ENCODE data around the gene NAV3.

The NAV3 gene

GRCh38 chr12:78143717-78144116, 313.0 kb downstream of the NAV3 start:
- DNase-seq: no peak

DNA sequence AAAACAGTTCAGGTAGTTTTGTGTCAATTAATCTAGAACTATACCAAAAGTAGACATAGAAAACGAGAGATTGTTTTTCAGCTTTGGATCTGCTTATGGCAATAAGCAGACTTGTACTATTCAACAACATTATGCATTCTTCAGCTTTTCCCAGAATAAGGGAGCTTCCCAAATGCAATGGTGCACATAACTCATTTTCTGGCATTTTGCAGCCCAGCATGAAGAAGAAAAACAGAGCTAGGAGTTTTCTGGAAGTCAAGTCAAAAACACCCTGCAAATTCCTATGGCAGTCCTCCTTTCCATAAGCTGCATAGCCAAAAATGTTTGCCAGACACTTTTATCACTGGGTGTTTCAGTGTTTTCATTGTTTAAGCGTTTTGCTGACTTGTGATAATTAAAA, 314.7 kb downstream of the NAV3 start:
- DNase-seq: no peak

DNA sequence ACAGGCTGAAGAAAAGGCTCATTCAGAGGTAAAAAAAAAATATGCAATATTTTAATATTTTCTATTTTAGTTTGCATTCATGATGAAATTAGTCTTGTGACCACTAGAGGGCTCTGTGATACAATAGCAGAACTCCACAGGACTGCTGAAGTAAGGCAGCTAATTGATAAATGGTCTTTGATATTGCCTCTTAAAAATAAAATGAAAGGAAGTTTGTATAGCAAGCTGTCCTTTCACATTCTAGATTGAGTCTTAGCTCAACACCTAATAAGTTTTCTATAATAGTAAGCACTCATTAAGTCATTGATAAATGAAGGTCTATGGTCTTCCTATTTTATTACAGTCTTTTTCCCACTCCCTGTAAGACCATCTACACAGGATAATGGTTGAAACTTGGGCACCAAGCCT, 315.7 kb downstream of the NAV3 start:
- peak; percentile 31 for DNase-seq

DNA sequence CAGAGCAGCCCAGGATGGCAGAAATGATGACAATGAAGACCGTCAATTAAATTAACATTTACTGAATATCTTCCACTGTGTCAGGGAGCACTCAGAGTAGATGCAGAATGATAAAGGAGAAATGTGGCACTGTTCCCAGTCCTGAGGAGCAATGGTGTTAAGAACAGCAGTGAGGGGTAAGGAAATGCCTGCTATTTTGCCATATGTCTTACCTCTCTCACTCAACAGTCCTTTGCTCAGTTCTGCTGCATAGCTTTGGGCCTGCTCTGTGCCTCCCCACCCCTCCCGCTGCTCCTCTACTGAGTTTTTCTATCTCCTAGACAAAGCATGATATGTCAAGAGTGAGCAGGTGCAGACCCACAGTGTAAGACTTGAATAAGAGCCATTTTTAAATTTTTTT, 318.8 kb downstream of the NAV3 start:
- peak; percentile 64 for DNase-seq

DNA sequence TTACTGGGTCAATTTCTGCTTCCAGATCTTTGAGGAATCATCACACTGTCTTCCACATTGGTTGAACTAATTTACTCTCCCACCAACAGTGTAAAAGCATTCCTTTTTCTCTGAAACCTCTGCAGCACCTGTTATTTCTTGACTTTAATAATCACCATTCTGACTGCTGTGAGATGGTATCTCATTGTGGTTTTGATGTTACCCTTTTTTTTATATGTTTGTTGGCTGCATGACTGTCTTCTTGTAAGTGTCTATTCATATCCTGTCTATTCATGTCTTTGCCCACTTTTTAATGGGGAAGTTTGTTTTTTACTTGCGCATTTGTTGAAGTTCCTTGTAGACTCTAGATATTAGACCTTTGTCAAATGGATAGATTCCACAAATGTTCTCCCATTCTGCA, 324.9 kb downstream of the NAV3 start:
- DNase-seq: no peak

DNA sequence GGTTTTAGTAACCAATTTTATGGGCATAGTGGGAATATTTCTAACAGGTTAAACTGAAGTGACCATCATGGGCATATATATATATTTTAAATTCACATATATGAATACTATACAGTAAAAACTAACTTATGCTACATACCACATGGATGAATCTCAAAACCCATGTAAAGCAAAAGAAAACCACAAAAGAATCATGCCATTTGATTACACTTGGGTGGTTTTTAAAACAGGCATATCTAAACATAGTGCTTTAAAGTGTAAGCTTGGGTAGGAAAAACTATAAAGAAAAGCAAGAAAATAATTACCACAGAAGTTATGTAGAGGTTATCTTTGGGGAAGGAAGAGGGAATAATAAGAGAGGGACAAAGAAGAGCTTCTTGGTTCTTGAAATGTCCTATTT, 326.1 kb downstream of the NAV3 start:
- no peak for DNase-seq

GRCh38 chr12:78157199-78157598, 326.5 kb downstream of the NAV3 start:
- no peak for DNase-seq

- no peak for DNase-seq
Measured at GRCh38 chr12:78164154-78164553, 333.5 kb downstream of the NAV3 start.

DNA sequence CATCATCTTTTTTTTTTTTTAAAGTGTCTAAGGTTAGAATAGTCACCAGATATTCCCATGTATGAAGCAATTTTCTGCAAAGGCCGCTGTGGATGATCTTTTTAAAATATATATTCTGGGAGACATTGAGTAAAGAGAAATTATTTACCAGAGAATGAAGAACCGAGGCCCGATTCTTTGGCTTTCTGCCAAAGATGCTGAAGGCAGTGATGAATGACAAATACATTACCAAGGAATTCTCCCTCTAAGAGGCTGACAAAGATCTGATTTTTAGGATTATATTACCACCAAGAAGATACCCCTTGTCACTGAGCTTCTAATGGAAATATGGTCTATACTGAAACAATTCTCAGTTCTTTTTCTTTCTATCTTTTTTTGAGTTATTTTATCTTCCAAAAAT, 336.8 kb downstream of the NAV3 start:
- no peak for DNase-seq

- no peak for DNase-seq
Measured at GRCh38 chr12:78171061-78171460, 340.4 kb downstream of the NAV3 start.

- DNase-seq: peak; percentile 94
Measured at GRCh38 chr12:78176643-78177042, 345.9 kb downstream of the NAV3 start.

DNA sequence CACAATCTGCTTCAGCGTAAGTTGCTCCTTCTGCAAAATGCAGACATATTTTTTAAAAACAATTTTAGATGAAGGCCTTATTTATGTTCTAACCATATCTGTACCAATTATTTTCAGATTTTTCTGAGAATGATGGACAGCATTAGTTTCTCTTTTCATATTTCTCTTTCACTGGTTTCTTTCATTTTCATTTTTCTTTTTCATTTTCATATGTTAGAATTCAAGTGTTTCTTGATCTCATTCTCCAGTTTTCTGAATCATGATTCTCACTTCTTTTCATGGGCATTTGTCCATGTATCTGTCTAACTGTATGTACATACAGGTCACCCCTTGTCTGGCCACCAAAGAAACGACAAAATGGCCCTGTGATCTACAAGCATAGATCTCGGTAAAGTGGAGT, 346.6 kb downstream of the NAV3 start:
- DNase-seq: no peak

- DNase-seq: no peak
Measured at GRCh38 chr12:78179346-78179745, 348.7 kb downstream of the NAV3 start.

GRCh38 chr12:78181544-78182162, 351.0 kb downstream of the NAV3 start:
- DNase-seq: no peak

DNA sequence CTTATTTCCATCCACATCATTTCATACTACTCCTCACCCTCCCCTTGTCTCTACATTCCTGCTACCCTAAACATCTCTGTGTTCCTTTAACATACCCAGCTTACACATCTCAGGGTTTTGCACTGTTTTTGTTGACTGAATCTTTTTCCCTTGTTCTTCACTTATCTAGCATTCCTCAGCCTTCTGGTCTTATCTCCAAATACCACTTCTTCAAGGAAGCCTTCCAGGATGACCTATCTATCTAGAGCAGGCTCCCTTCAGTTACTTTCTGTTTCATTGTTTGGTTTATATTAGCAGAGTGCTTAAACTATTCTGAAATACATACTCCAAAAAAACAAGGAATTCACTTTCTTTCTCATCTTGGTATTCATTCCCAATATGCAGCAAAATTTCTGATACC, 353.1 kb downstream of the NAV3 start:
- no peak for DNase-seq

DNA sequence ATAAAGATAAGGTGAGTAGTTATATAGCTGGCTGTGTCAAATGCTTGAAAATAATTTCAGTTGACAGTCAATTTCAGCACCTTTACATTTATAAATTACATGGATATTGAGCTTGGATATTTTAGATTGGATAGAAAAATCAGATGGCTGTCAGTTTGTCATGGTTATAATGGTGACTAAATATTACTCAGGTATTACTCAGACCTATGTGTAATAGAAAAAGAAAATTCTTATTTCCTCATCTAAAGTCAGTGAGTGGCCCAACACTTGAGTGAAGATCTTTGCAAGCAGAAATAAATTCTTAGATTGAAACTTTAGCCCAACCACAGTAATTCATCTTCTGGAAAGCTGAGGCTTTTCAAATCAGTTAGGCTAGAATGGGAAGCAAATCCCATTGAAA, 354.4 kb downstream of the NAV3 start:
- DNase-seq: no peak

DNA sequence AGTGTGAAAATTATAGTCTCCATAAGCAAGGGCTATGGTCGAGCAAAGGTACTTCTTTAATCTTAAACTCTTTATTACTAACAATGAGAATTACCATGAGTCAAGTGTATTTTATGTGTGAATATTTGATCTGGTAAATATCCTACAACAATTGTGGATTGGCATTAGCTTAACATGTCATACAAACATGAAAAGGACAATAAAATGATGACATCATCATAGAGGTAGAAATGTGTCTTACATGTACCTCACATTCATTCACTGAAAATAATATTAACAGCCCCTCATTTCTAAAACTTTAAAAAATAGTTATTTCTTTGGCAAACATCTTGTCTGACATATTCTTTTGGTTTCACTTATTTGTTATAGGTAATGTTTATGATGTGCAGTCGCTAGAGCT, 355.0 kb downstream of the NAV3 start:
- no peak for DNase-seq

DNA sequence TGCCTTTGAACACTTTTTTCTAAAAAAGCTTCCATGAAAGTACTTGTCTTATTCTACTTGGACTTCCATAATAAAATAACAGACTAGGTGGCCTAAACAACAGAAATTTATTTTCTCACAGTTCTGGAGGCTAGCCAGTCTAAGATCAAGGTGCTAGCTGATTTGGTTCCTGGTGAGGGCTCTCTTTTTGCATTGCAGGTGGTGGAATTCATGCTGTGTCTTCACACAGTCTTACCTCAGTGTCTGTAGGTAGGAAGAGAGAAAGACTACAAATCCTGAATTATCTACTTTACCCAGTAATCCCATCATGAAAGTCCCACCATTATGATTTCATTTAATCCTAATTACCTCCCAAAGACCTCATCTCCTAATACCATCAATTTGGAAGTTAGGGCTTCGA, 356.0 kb downstream of the NAV3 start:
- DNase-seq: no peak

GRCh38 chr12:78187741-78188140, 357.0 kb downstream of the NAV3 start:
- DNase-seq: no peak

- no peak for DNase-seq
Measured at GRCh38 chr12:78189656-78190055, 359.0 kb downstream of the NAV3 start.

DNA sequence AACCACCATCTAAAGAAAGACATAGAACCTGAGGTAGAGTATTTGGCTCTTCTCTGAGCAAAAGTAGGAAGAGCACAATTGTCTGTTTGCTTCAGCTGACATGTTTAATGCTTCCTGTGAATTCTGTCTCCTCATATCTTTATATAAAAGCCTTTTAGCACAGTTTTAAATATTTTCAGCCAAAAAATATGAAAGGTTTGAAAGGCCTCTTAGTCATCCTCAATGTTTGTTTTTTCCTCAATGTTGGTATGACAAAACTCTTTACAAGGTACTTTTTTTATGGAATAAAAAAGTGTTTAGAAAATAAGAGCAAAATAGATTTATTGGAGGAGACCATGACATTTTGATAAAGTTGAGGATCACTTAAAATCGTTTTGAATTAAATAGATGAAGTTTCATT, 360.9 kb downstream of the NAV3 start:
- DNase-seq: no peak

GRCh38 chr12:78192979-78193378, 362.3 kb downstream of the NAV3 start:
- no peak for DNase-seq

GRCh38 chr12:78194448-78194847, 363.8 kb downstream of the NAV3 start:
- no peak for DNase-seq

DNA sequence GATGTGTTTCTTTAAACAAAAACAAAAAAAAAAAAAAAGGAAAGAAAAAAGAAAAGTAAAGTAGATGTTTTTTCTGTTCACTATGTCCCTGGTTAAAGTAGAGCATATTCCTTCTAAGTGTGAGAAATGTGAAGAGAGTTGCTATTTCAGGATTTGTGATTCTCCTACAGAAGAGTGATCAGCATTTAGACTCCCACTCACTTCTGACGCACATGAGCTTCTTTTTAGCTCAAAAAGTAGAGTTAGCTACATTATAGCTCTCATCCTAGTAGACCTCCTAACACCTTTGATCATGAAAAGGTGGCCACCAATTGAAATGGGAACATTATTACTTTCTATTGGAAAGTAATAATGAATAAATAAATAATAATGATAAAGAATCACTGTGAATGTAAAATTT, 368.2 kb downstream of the NAV3 start:
- no peak for DNase-seq

DNA sequence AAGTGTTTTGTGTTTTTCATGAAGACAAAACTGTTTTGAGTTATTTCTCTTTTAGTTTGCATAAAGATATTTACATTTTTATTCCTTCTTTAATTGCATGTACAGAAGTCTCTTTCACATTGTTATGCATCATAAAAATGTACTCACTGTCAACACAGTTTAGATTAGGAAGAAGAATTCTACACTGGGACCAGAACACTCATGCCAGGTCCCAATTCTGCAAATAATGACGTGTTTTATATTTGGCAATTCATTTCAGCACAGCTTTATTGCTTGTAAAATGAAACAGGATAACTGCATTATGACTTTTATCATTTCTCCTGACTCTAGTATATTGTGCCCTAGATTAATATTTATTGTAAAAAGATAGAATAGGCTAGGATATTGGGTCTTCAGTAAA, 369.2 kb downstream of the NAV3 start:
- DNase-seq: no peak

GRCh38 chr12:78204926-78205325, 374.2 kb downstream of the NAV3 start:
- no peak for DNase-seq

All from DMS79 (cell line).